VCaP (cell line): ENCODE data around the gene PPARGC1A.

Experiments
- H3K27ac ChIP-seq: fragments of 450-650 bp; 2 replicates; pipeline ENCODE4 v1.5.1; 2017
- CTCF ChIP-seq: fragments of 450-650 bp; conservative IDR thresholded peaks from 2 replicates; pipeline ENCODE4 v1.5.1; 2017; ENCODE audit warnings: mild to moderate bottlenecking, moderate library complexity

The PPARGC1A gene

GRCh38 chr4:23747281-23747735, 142.5 kb downstream of the PPARGC1A start:
- no peak overlapping the region for H3K27ac ChIP-seq
- no peak for TF ChIP-seq CTCF

GRCh38 chr4:23746672-23747071, 143.2 kb downstream of the PPARGC1A start:
- no peak overlapping the region for H3K27ac ChIP-seq

GRCh38 chr4:23746027-23746426, 143.8 kb downstream of the PPARGC1A start:
- no peak overlapping the region for H3K27ac ChIP-seq
- no peak for TF ChIP-seq CTCF

More at GRCh38 chr4:23746672-23747071, 143.2 kb downstream of the PPARGC1A start:
- TF ChIP-seq CTCF: no peak

- H3K27ac ChIP-seq: no peak overlapping the region
- TF ChIP-seq CTCF: no peak
Measured at GRCh38 chr4:23745377-23745776, 144.5 kb downstream of the PPARGC1A start.
